Neural crest cell (in vitro differentiated cells): ENCODE results near the gene CCDC82. TPM values are rescaled to one million over a fixed set of nuclear protein-coding genes. Genes with fewer than 3 reads are reported as not detected.

Experiments used
- DNase-seq: peaks from one replicate; pipeline ENCODE4 v3.0.0; 2021; ENCODE audit warnings: low read depth, mixed read lengths, low spot score
- H3K27ac Mint-ChIP-seq: one replicate; pipeline ENCODE4 v1.8.0; 2021; ENCODE audit warnings: mild to moderate bottlenecking, mixed read lengths; ENCODE audit not compliant: unreplicated experiment
- H3K27me3 Mint-ChIP-seq: 2 replicates; pipeline ENCODE4 v1.8.0; 2021; ENCODE audit warnings: low read depth, mild to moderate bottlenecking, mixed read lengths
- H3K36me3 Mint-ChIP-seq: 2 replicates; pipeline ENCODE4 v1.8.0; 2021; ENCODE audit warnings: low read depth, mild to moderate bottlenecking, mixed read lengths
- H3K4me1 Mint-ChIP-seq: 2 replicates; pipeline ENCODE4 v1.8.0; 2021; ENCODE audit warnings: mixed read lengths
- H3K4me3 Mint-ChIP-seq: one replicate; pipeline ENCODE4 v1.8.0; 2021; ENCODE audit warnings: mild to moderate bottlenecking, mixed read lengths
- H3K9me3 Mint-ChIP-seq: 2 replicates; pipeline ENCODE4 v1.8.0; 2021; ENCODE audit warnings: mixed read lengths
- total RNA-seq: library from RNA; stranded (reverse); gene quantifications from 2 replicates; pipeline ENCODE4 v1.2.1, GENCODE V29; 2021
- TF ChIP-seq, protein P1 (sequence below): fragments of 200-600 bp; sonication (generic); conservative IDR thresholded peaks from 2 replicates; pipeline ENCODE4 v1.5.0; 2021; ENCODE audit warnings: antibody characterized with exemption, mild to moderate bottlenecking

CCDC82 gene
- total RNA-seq, 1 donor from 2014 or later: 29.5 TPM

GRCh38 chr11:96342961-96343711 is 46.6 kb downstream of the CCDC82 start, which contains the start of gene MAML2:
TSS of gene MAML2 (minus strand) at chr11:96343195. CDS start at chr11:96341895, 1,300 bp downstream.
- Mint-ChIP-seq H3K9me3 (no peaks in the 10 kb centered on the region), H3K4me1 (peaks cover 43% of the 10 kb centered on the region), H3K27ac (peak within 1 kb of the TSS; percentile 90), H3K4me3 (peak within 1 kb of the TSS; percentile 91), H3K27me3 (no peaks in the 10 kb centered on the region), H3K36me3 (peaks cover 4% of the 10 kb centered on the region)
- peak; percentile 86 for DNase-seq
- TF ChIP-seq, protein P1, sequence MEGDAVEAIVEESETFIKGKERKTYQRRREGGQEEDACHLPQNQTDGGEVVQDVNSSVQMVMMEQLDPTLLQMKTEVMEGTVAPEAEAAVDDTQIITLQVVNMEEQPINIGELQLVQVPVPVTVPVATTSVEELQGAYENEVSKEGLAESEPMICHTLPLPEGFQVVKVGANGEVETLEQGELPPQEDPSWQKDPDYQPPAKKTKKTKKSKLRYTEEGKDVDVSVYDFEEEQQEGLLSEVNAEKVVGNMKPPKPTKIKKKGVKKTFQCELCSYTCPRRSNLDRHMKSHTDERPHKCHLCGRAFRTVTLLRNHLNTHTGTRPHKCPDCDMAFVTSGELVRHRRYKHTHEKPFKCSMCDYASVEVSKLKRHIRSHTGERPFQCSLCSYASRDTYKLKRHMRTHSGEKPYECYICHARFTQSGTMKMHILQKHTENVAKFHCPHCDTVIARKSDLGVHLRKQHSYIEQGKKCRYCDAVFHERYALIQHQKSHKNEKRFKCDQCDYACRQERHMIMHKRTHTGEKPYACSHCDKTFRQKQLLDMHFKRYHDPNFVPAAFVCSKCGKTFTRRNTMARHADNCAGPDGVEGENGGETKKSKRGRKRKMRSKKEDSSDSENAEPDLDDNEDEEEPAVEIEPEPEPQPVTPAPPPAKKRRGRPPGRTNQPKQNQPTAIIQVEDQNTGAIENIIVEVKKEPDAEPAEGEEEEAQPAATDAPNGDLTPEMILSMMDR: peak; percentile 96

- Mint-ChIP-seq H3K4me1 (peaks cover 52% of the 10 kb centered on the region), H3K27me3 (no peaks in the 10 kb centered on the region), H3K27ac (peak overlapping the region; percentile 90), H3K4me3 (peak overlapping the region; percentile 91), H3K36me3 (peaks cover 3% of the 10 kb centered on the region), H3K9me3 (no peaks in the 10 kb centered on the region)
- DNase-seq: no peak
- TF ChIP-seq, protein P1: no peak
Observed at GRCh38 chr11:96342014-96342960, 47.4 kb downstream of the CCDC82 start.

- Mint-ChIP-seq H3K4me3 (peak overlapping the region; percentile 91), H3K4me1 (peaks cover 58% of the 10 kb centered on the region), H3K9me3 (no peaks in the 10 kb centered on the region), H3K27me3 (no peaks in the 10 kb centered on the region), H3K36me3 (peaks cover 3% of the 10 kb centered on the region), H3K27ac (peak overlapping the region; percentile 70)
- TF ChIP-seq, protein P1: peak; percentile 40
- DNase-seq: no peak
Observed at GRCh38 chr11:96341211-96342013, 48.3 kb downstream of the CCDC82 start.

- H3K4me3 Mint-ChIP-seq: peak overlapping the region; percentile 91
- H3K27ac Mint-ChIP-seq: no peak overlapping the region
- peaks cover 67% of the 10 kb centered on the region for H3K4me1 Mint-ChIP-seq
- H3K36me3 Mint-ChIP-seq: peaks cover 3% of the 10 kb centered on the region
- H3K9me3 Mint-ChIP-seq: no peaks in the 10 kb centered on the region
- DNase-seq: no peak
- TF ChIP-seq, protein P1: no peak
- no peaks in the 10 kb centered on the region for H3K27me3 Mint-ChIP-seq
Observed at GRCh38 chr11:96340555-96340885, 49.2 kb downstream of the CCDC82 start.
